Measurements from ENCODE around the gene CNTN6. TPM values are rescaled to one million over a fixed set of nuclear protein-coding genes. Genes with fewer than 3 reads are reported as not detected.

Gene CNTN6
- total RNA-seq, 1 experiment from 2014 or later, result not detected

GRCh38 chr3:1269808-1270207 is 177.0 kb downstream of the CNTN6 start:
- peaks cover 6 to 7% of the 10 kb centered on the region in 2 experiments; a peak in 4 of 5 replicates for H3K9me3 Mint-ChIP-seq
- Histone ChIP-seq H3K27me3 (ENCODE audit: insufficient read depth, low read length) (no peaks in the 10 kb centered on the region), H3K56ac (ENCODE audit: insufficient read length, low read depth, low read length) (no peak overlapping the region), H2BK5ac (ENCODE audit: insufficient read length, low read length) (no peak overlapping the region), H3K14ac (ENCODE audit: insufficient read depth, low read length) (no peak overlapping the region), H3K79me1 (ENCODE audit: insufficient read depth, low read depth, low read length, poor library complexity, severe bottlenecking) (no peaks in the 10 kb centered on the region), H3K4me2 (ENCODE audit: insufficient read depth, insufficient read length, low read length) (no peak overlapping the region), H2BK12ac (ENCODE audit: insufficient read length, low read depth, low read length) (no peak overlapping the region), H4K8ac (replicated peaks; ENCODE audit: insufficient read length, low read depth, low read length) (no peak overlapping the region), H3K23ac (ENCODE audit: insufficient read length, low read depth, low read length) (no peak overlapping the region), H4K20me1 (ENCODE audit: control insufficient read depth, insufficient read depth, insufficient read length) (no peaks in the 10 kb centered on the region), H2AFZ (ENCODE audit: low read length) (no peak overlapping the region), H3K18ac (ENCODE audit: insufficient read length, low read depth, low read length) (no peak overlapping the region), H3K27ac (ENCODE audit: insufficient read length, low read depth, low read length) (no peak overlapping the region), H2BK20ac (ENCODE audit: low read depth, low read length, poor library complexity, severe bottlenecking) (no peak overlapping the region), H2AK5ac (ENCODE audit: insufficient read length, low read length) (no peak overlapping the region), H2BK15ac (ENCODE audit: low read depth, low read length) (no peak overlapping the region), H3T11ph (ENCODE audit: low read length) (no peak overlapping the region), H3K9ac (ENCODE audit: extremely low read depth, insufficient read length, low read length) (no peak overlapping the region), H3K79me2 (ENCODE audit: insufficient read depth, low read length) (no peaks in the 10 kb centered on the region), H4K5ac (ENCODE audit: insufficient read length, low read depth, low read length) (no peak overlapping the region), H3K23me2 (ENCODE audit: insufficient read length, low read depth, low read length, poor library complexity, severe bottlenecking) (no peaks in the 10 kb centered on the region), H3K4me1 (ENCODE audit: insufficient read depth, low read length) (no peaks in the 10 kb centered on the region), H4K91ac (ENCODE audit: insufficient read length, low read depth, low read length) (no peak overlapping the region), H3K9me3 (ENCODE audit: control insufficient read depth, low read depth, low read length) (no peaks in the 10 kb centered on the region), H3K4ac (ENCODE audit: low read depth, low read length) (no peak overlapping the region), H2BK120ac (ENCODE audit: low read depth, low read length, poor library complexity, severe bottlenecking) (no peak overlapping the region)
- no peaks in the 10 kb centered on the region for H3K27me3 Mint-ChIP-seq (ENCODE audit: low read depth)
- H3K27ac Mint-ChIP-seq, result no peak overlapping the region
- WGBS (ENCODE audit: extremely low coverage, insufficient read length, low lambda C conversion rate), result 100% methylated on average over 2 of the region's 5 CpGs
- H3K4me3 Mint-ChIP-seq, result no peak overlapping the region
- no peaks in the 10 kb centered on the region for H3K4me1 Mint-ChIP-seq
- TF ChIP-seq CTCF (conservative IDR thresholded peaks at IDR 0.05), result no peak
- peaks cover 0 to 10% (median 2%) of the 10 kb centered on the region in 3 experiments; a peak in 2 of 7 replicates for H3K36me3 Mint-ChIP-seq (ENCODE audit: insufficient read depth in 1 of 3, low read depth in 3 of 3)
- DNase-seq, result no peak
